HG03558 (cell line): ENCODE data around the gene SLC41A3.
"Not testable (repeated sequence)": the region's sequence is repeated elsewhere in the genome, so short reads cannot be mapped to it uniquely, and the experiment has no call there.

Experiments used
- ATAC-seq: cut with Tn5 transposase; IDR thresholded peaks from one replicate; pipeline ENCODE4 v1.9.1; 2021; ENCODE audit warnings: moderate number of reproducible peaks; ENCODE audit not compliant: unreplicated experiment; ENCODE audit errors: extremely low read depth

Gene SLC41A3

DNA sequence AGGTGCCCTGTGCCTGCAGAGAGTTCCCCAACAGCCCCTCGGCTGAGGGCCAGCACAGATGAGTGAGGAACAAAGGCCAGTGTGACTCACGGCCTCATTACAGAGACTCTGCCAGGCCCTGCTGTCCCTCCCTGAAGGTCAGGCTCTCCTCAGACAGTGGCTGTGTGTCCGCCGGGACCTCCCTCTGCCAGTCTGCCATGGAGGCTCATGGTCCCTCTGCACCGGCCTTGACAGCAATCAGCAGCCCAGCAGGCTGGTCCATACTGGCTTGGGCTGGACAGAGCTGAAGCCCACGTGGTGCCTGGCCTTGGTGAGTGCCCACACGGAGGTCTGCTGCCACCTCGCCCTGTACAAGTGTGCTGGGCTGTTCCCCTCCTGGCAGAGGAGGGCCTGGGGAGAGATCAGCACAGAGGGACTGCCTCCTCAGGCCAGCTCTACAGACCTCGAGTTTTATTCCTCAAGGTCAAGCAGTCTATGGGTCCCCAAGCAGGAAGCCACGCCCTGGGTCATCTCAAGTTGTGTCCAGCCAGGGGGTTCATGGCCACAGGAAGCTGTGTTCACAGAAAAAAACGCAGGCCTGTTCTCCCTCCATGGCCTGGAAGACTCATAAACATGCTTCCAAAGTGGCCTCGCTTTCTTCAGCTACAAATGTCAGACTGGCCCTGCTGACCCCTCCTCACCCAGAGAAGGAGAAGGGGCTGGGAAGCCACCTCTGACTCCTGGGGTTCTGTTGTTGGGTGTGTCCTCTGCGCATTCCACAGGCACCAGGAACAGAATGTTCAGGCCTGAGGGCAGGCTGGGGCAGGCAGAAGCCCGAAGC lies 27.0 kb downstream of the SLC41A3 start:
- no peak for ATAC-seq

DNA sequence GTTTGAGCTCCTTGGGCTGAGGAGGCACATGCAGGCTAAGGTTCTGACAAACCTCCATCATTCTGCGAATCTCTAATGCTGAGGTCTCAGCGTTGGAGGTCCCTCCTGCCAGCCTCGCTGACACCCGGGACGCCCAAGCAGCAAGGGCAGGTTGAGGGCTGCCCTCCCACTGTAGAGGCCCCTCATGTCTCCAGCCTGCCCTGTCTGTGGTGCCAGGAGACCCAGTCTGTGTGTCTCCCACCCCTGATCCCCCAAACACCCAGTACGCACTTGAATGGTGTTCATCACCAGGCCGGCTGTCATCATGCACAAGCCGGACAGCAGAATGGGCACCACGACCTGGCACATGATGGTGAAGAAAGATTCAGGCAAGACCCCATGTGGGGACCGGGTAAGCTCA lies 27.8 kb downstream of the SLC41A3 start:
- ATAC-seq = no peak

DNA sequence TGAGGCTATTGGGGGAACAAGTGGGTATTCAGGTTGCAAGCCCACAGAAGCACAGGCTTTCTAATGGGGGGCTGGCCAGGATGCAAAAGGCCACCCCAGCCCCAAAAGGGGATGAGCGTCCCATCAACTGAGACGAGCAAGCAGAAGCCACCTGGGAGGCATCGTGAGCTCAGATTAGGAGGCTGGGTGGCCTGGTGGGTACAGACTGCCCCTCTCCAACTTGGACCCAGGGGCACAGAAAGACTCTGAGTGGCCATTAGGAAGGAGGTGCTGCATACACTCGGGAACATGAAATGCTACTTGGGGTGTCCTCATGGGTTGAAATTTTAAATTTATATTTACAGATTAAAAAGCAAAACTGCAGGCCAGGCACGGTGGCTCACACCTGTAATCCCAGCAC lies 29.1 kb downstream of the SLC41A3 start:
- no peak for ATAC-seq

DNA sequence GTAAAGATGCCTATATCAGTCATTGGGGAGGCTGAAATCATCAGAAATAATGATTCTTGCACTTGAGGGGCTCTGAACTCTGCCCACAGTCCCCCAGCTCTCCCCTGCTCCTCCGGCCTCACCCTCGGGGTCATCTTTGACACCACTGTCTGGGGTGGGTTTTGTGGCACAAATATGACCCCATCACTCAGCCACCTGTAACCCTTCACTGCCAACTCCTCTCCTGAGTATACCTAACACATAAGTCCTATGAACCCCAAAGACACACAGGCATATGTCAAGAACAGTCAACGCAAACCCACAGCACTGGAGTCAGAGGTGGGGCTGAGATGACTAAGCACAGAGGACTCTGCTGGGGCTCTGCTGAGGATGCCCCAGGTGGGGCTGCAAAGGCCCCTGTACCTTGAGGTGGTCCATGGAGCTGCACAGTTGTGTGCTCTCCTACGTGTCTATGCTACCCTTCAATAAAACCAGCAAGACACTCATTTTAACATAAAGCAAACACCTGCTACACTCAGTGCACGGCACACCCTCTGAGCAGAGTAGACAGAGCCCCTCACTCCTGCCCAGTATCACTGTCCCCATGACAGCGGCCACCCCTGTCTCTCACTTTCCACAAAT lies 29.9 kb downstream of the SLC41A3 start:
- ATAC-seq = no peak

DNA sequence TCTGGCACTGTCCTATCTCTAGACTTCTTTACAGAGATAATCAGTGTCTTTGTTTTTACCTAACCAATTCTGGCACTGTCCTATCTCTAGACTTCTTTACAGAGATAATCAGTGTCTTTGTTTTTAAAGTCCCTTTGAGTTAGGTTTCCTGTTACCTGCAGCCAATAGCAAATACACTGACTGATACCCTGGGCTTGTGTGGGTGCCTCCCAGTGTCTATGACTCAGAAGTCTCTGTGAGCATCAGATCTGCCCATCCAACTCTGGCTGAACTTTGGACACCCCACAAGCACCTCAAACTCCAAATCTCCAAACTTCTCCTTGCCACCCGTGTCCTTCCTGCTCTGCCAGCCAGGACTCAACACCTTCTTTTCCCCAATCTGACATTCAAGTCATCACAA lies 30.4 kb downstream of the SLC41A3 start:
- ATAC-seq = no peak

DNA sequence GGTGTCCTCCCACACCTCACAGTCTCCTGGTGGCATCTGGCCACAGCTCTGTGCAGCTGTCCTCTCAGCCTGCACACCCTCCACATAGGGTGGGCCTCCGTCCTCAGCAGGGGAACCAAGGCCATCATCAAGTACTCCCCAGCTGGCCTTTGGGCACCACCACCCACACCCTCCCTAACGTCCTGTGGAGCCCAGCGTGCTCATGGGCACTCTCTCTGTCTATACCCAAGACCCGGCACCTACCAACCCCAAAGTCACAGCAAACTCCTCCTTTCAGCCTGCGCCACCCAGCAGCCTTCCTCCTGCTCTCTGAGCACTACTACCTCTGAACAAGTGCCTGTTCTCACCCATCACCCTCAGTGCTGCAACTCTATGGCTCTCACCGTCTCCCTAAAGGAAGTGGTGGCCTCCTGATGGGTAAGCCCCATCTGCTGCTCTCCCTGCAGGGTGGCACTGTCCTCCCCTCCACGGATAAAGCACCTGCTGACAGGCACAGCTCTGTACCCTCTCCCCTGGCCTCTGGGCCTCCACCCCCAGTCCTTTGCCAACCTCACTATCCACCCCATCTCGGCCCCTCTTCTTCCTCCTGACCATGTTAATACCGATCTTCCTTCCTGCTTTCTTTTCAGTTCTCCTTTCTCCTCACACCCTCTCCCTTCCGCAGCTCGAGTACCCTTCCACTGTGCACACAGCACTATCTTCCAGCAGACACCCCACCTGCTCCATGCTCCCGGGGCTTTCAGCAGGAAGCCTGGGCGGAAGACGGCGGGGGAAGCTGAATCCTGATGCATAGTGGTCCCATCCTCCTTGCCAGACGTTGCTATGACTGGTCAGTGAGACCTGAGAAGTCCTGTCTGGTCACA lies 31.5 kb downstream of the SLC41A3 start:
- no peak for ATAC-seq

DNA sequence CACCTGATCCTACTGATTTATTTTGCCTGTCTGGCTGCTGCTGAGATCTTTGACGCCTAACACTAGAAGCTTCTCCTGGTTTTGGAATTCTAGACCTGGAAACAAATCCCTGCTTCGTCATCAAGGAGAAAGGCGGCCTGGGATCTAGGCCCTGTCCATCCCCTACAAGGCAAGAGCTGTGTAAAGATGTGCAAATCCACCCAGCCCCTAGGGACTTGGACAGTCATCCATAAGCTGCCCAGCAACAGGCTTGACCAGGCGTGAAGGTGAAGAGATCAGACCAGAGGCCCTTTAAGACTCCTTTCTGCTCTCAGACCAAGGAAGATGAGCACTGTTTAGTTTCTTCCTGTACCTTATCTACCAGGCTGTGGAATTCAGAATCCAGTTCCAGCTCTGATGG lies 32.2 kb downstream of the SLC41A3 start:
- ATAC-seq = no peak

DNA sequence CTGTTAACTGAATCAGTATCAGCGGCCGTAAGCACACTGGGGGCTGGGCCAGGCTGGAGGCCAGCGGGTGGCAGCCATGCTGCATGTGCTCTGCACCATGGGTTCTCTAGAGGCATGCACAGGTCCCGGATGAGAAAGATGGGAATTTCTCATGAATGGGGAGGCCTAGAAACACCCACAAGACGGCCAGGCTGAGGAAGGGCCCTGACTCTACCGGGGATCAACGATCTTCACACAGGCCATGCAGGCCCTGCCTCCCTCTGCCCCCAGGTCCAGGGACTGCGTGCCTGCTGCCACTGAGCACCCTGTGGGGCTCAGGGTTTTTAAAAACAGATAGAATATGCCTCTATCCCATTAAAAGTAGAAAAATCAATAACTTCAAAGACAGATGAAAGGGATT lies 32.7 kb downstream of the SLC41A3 start:
- no peak for ATAC-seq

DNA sequence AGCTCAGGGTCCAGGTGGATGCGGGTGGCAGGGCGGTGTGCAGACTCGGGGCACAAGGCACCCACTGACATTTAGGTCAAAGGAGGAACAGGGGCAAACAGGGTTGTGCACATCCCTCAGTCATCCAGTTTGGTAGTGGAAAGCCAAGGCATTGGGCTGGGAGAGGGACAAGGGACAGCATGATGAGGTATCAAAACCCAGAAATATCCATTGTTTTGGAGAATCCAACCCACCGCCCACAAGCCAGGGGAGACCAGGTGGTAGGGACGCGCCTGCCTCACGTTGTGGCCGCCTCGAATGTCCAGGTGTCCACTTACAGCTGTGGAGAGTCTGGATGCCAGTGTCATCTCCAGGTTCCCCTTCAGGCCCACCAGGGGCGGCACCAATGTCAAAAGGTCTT lies 33.3 kb downstream of the SLC41A3 start:
- no peak for ATAC-seq

DNA sequence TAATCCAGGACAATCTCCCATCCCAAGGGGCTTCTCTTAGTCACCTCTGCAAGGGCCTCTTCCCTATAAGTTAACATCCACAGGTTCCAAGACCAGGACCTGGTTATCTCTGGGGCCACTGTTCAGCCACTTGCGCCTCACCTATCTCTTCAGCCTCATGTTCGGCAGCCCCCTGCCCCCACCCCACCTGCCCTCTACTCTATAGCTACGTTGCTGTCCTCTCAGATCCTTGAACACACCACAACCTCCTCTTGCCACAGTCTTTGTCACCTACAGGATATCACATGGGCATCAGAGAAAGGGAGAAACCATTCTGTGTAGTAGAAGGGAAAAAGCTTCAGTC lies 33.9 kb downstream of the SLC41A3 start:
- ATAC-seq = no peak

DNA sequence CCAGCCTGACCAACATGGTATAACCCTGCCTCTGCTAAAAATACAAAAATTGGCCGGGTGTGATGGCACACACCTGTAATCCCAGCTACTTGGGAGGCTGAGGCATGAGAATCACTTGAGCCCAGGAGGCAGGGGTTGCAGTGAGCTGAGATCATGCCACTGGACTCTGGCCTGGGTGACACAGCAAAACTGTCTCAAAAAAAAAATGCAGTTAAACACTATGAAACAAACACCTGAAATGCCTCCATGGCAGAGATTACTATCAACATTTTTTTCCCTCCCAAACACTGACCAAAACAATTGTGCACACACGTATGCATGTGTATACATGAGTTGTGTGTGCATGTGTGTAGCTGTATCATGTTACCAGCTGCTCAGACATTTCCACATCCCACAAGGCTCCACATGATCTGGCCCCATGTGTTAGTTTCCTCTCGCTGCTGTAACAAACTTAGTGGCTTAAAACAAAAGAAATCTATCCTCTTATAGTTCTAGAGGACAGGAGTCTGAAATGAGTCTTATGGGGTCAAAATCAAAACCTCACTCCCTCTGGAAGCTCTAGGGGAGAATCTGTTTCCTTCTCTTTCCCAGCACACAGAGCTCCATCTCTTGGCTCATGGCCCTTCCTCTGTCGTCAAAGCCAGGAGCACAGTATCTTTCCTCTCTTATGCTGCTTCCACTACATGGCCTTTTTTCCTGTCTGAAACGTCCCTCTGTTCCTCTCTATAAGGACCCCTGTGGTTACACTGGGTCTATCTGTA lies 34.5 kb downstream of the SLC41A3 start:
- no peak for ATAC-seq

DNA sequence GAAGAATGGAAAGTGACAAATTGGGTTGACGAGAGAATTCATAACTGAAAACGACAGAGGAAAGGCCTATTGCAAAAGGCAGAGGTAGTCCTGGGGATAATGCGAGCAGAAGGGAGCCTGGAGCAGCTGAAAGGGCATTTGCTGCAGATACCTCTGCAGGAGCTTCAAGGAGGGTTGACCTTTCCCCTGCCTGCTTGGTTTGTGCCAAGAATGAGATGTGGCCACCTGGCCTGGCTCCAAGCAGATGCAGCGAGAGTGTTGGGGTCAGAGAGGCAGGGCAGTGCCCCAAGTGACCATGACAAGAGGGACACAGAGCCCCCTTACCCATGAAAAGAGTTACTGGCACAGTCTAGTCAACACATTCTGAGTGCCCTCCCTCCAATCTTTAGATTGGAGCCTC lies 43.5 kb downstream of the SLC41A3 start:
- ATAC-seq = no peak

DNA sequence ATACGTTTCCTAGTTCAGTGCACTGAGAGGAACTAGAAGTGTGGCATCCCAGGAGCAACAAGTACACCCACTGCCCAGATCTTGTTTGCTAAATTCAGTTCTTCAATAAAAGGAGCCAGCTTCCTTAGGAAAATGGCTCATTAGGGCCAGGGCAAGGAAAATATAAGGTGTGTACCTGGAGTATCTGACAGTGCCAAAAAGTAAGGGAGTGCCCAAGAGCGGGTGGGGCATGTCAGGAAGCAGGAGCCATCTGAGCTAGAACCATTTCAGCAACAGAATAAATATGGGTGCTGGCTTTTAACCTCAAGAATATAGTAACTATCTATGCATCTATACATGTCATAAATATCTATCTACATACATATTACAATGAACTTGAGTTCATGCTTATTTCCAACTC lies 44.1 kb downstream of the SLC41A3 start:
- ATAC-seq = no peak

DNA sequence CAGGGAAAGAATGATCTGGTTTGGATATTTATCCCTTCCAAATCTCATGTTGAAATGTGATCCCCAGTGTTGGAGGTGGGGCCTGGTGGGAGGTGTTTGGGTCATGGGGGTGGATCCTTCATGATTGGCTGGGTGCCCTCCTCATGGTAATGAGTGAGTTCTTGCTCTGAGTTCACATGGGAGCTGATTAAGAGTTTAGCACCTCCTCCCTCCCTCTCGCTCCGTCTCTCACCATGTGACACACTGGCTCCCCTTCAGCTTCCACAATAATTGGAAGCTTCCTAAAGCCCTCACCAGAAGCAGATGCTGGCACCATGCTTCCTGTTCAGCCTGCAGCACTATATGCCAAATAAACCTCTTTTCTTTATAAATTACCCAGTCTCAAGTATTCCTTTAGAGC lies 45.1 kb downstream of the SLC41A3 start:
- not testable (repeated sequence) for ATAC-seq

DNA sequence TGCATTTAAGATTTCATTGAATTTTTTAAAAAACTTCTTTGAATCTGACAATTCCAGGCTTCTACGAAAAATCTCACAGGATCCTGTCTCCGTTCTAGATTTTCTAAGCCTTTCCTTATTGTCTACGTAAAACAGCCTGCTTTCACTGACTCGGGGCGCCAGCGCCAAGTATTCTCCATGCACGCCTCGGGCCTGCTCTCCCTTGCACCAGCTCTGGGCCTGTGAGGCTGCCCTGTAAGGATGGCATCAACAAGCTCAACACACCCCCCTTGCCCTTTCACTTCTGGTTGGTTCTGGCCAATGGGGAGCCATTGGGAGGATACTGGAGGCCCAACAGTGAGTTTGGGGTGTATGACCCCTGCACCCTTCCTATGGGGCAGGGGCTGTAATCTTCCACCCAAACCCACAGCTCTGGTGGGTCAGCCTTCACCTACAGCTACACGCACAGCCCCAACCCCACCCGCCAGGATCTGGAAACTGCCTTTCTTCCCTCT lies 47.8 kb downstream of the SLC41A3 start:
- no peak for ATAC-seq

DNA sequence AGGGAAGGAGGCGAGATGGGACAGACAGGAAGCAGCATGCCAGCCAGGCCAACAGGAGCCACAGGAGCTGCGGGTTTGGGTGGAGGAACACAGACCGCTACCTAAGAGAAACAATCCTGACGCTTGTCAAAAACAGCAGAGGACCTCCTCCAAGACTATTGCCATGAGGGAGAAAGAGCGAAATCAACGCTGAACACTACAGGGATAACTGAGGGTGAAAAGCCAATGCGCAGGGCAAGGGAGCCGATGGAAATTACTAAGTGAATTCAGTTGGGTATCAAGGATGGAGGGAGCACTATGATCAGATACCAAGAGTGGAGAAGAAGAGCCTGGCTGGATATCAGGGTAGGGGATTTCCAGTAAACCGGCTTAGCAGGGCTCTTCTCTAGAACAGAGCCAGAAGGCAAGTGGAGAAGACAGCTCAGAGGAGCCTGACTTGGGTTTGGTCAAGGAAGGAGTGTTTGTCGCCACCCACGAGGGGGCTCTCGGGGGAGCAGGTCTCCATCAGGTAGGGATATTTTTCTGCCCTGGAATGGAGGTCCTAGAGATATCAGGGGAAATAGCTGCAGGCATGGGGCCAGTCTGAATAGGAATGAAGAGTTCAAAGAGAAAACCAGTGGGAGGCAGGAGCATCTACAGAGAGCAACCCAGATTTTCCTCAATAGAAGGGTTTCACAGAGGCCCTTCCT lies 48.4 kb downstream of the SLC41A3 start:
- ATAC-seq = no peak

DNA sequence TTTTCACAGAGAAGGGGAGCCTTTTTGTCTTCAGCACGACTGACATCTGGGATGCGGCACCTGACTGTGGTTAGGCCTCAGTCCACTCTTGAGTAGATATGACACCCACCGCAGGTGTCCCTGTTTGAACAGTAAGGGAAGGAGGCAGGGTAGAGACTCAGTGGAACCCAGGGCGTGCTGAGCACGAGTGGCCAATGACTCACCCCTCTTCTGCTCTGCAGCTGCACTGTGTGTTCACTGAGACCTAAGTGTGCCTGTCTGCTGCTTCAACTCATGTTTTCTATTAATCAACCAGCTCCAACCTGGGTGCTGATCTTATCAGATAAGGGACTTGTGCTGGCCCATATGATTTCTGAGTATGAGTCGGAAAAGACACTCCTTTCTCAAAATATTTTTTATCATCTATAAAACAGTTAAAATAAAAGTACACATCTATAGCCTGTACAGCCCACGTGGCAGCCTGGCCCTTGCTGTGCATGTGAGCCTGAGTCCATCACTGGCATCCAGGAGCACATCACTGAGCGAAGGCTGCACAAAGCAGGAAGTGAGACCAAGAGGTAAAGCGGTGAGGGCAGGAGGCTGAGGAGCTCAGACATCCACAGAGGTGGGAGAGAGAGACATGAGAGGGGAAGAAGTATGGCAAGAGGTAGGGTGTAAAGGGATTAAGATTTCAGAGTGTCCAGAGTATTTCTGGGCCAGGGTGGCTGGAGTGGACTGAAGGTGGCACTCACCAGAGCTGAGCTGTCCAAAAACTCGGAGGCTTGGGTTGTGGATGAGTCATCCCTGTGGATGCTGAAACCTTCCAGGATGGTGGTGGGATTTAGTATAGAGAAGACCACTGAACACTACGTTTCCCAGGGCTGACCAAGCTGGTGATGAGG lies 49.2 kb downstream of the SLC41A3 start:
- ATAC-seq = no peak

DNA sequence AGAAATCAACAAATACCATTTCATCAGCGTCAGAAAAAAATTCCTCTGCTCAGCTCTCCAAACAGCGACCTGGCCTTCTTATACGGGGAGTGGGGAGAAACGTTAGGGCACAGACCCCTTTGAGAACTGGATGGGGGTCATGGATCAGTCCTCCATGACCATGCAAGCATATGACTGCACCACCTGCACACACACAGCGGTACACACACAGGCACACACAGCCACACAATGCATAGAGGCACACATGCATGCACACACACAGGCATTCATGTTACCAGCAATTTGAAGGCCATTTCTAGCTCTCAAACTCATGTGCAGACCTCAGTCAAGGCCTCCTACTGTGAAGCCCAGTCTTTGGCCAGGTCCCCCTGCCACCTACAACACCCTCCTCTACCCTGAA lies 50.2 kb downstream of the SLC41A3 start:
- ATAC-seq = no peak
